CD8-positive, alpha-beta memory T cell (primary cell): ENCODE measurements around the gene GRXCR1. TPM values are rescaled to one million over a fixed set of nuclear protein-coding genes. Genes with fewer than 3 reads are reported as not detected.

Source experiments
- CTCF ChIA-PET: fragments of 350-600 bp; sonication (Branson Sonifier 250); formaldehyde crosslinking; loops from one replicate; lab custom pipeline; 2021; ENCODE audit warnings: antibody characterized with exemption; lab: Charles Lee
- POLR2A ChIA-PET: fragments of 350-600 bp; sonication (Branson Sonifier 250); formaldehyde crosslinking; loops from one replicate; lab custom pipeline; 2021; ENCODE audit warnings: antibody characterized with exemption; lab: Charles Lee
- DNase-seq, 5 donors: peaks; one replicate each; pipeline versions ENCODE4 v3.0.0 to v3.0.0-alpha.2; 2020 to 2022; ENCODE audit warnings: mixed read lengths in 1 of 5
- H3K27ac ChIP-seq: one replicate; pipeline ENCODE4 v1.7.0; 2013; ENCODE audit warnings: low read depth, mild to moderate bottlenecking, low read length, moderate library complexity
- H3K27me3 ChIP-seq: 2 replicates; pipeline ENCODE4 v1.7.0; 2013; ENCODE audit warnings: low read length, mild to moderate bottlenecking; ENCODE audit not compliant: insufficient read depth, poor library complexity, severe bottlenecking
- H3K36me3 ChIP-seq: 2 replicates; pipeline ENCODE4 v1.7.0; 2013; ENCODE audit warnings: mild to moderate bottlenecking, low read length, moderate library complexity; ENCODE audit not compliant: insufficient read depth
- H3K4me1 ChIP-seq: 2 replicates; pipeline ENCODE4 v1.7.0; 2013; ENCODE audit warnings: mild to moderate bottlenecking, low read length, moderate library complexity; ENCODE audit not compliant: insufficient read depth
- H3K4me3 ChIP-seq: 2 replicates; pipeline ENCODE4 v1.7.0; 2013; ENCODE audit warnings: mild to moderate bottlenecking, low read length
- H3K9me3 ChIP-seq: 2 replicates; pipeline ENCODE4 v1.7.0; 2013; ENCODE audit warnings: mild to moderate bottlenecking, low read length
- H3K27ac Mint-ChIP-seq, 8 donors: one replicate each; pipeline ENCODE4 v1.8.0; 2020 to 2021; ENCODE audit warnings: mixed read lengths in 8 of 8, mild to moderate bottlenecking in 6 of 8, inconsistent platforms in 3 of 8, moderate library complexity in 3 of 8
- H3K27me3 Mint-ChIP-seq, 2 donors: one replicate each; pipeline ENCODE4 v1.8.0; 2020 to 2021; ENCODE audit warnings: mixed read lengths in 2 of 2, mild to moderate bottlenecking in 1 of 2, moderate library complexity in 1 of 2
- H3K36me3 Mint-ChIP-seq, 3 donors: one replicate each; pipeline ENCODE4 v1.8.0; 2020 to 2021; ENCODE audit warnings: mixed read lengths in 3 of 3, inconsistent platforms in 1 of 3, mild to moderate bottlenecking in 1 of 3
- H3K4me1 Mint-ChIP-seq, 3 donors: one replicate each; pipeline ENCODE4 v1.8.0; 2020 to 2021; ENCODE audit warnings: mixed read lengths in 3 of 3, inconsistent platforms in 1 of 3, mild to moderate bottlenecking in 1 of 3
- H3K4me3 Mint-ChIP-seq, 7 donors: one replicate each; pipeline ENCODE4 v1.8.0; 2020 to 2021; ENCODE audit warnings: mixed read lengths in 7 of 7, mild to moderate bottlenecking in 6 of 7, moderate library complexity in 4 of 7, inconsistent platforms in 2 of 7
- H3K9me3 Mint-ChIP-seq, 5 donors: one replicate each; pipeline ENCODE4 v1.8.0; 2020 to 2022; ENCODE audit warnings: mixed read lengths in 5 of 5, mild to moderate bottlenecking in 3 of 5, moderate library complexity in 2 of 5, inconsistent platforms in 1 of 5
- polyA plus RNA-seq: library from polyadenylated mRNA; unstranded; fragments of 300-500 nt; fragmentation: Illumina TruSeq; gene quantifications from one replicate; pipeline ENCODE4 v1.2.3, GENCODE V29; 2021
- total RNA-seq, 2 experiments: library from RNA; stranded (reverse); gene quantifications; one replicate each; pipeline ENCODE4 v1.2.3, GENCODE V29; 2021

Gene GRXCR1
- total and polyA plus RNA-seq, 3 experiments from 2014 or later: not detected

DNA sequence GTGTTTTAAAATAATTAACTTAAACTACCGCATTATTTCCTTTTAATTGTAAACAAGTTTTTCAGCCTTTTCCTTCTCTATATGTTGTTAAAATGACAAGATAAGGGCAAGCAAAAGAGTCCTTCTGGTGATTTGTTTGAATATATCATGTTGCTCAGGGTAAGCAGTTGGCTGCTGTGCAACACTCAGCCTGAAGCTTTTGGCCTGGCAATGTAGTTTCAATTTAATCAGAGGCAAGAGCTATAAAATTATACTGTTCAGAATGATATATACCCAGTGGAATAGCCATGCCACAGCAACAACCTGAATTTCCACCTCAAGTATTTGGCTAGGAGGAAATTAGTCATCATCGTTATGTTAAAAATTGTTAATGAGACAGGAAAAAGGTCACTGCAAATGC is 53.4 kb downstream of the GRXCR1 start:
- Histone ChIP-seq H3K9me3 (no peaks in the 10 kb centered on the region), H3K4me1 (no peaks in the 10 kb centered on the region), H3K4me3 (no peak overlapping the region), H3K36me3 (no peaks in the 10 kb centered on the region), H3K27ac (no peak overlapping the region), H3K27me3 (no peaks in the 10 kb centered on the region)
- peaks cover 3 to 4% of the 10 kb centered on the region in 2 donors for H3K27me3 Mint-ChIP-seq
- ChIA-PET POLR2A (no interaction called here), CTCF (no interaction called here)
- H3K36me3 Mint-ChIP-seq: no peaks in the 10 kb centered on the region
- H3K4me3 Mint-ChIP-seq: no peak overlapping the region
- H3K4me1 Mint-ChIP-seq: no peaks in the 10 kb centered on the region
- H3K27ac Mint-ChIP-seq: no peak overlapping the region
- H3K9me3 Mint-ChIP-seq: no peaks in the 10 kb centered on the region
- DNase-seq: no peak

GRCh38 chr4:42953321-42953720 is 60.8 kb downstream of the GRXCR1 start:
- CTCF ChIA-PET: no interaction called here
- Mint-ChIP-seq H3K36me3 (no peaks in the 10 kb centered on the region), H3K27me3 (no peaks in the 10 kb centered on the region), H3K27ac (no peak overlapping the region), H3K9me3 (no peaks in the 10 kb centered on the region), H3K4me1 (no peaks in the 10 kb centered on the region), H3K4me3 (no peak overlapping the region)
- Histone ChIP-seq H3K9me3 (no peaks in the 10 kb centered on the region), H3K27me3 (no peaks in the 10 kb centered on the region), H3K27ac (no peak overlapping the region), H3K36me3 (no peaks in the 10 kb centered on the region), H3K4me3 (no peak overlapping the region), H3K4me1 (no peaks in the 10 kb centered on the region)
- POLR2A ChIA-PET: no interaction called here
- no peak for DNase-seq

DNA sequence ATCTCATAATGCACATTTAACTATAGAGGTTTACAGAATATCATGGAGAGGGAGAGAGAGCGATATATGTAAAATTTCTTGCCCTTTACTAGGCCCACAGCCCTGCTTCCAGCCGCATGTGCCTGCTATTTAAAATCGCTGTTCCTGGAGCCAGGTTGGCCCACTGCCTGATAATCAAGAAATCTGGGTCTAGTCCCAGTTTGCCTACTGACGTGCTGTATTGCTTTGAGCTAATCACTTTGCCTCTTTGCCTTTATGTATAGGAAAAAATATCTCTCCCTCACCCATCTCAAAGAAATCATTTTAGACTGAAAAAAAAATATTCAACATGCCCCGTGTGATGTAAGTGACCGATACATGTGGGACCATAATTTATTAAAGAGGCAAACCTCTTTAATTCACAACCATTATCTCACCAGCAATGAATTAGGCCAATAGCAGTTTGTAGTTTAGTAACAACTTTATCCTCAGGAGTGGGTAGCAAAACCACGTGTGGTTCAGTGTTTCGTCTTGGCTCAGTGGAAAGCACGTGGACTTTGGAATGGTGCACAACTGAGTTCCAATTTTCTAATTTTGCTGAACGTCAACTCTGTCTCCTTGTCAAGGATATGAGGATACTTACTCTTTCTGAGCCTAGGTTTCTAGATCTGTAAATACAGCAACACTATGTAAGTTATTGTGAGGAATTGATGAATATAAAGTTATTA is 62.6 kb downstream of the GRXCR1 start:
- ChIA-PET POLR2A (no interaction called here), CTCF (no interaction called here)
- Histone ChIP-seq H3K4me1 (no peaks in the 10 kb centered on the region), H3K36me3 (no peaks in the 10 kb centered on the region), H3K27me3 (no peaks in the 10 kb centered on the region), H3K27ac (no peak overlapping the region), H3K9me3 (no peaks in the 10 kb centered on the region), H3K4me3 (no peak overlapping the region)
- no peaks in the 10 kb centered on the region for H3K4me1 Mint-ChIP-seq
- no peak overlapping the region for H3K4me3 Mint-ChIP-seq
- H3K9me3 Mint-ChIP-seq: no peaks in the 10 kb centered on the region
- no peaks in the 10 kb centered on the region for H3K27me3 Mint-ChIP-seq
- H3K27ac Mint-ChIP-seq: no peak overlapping the region
- no peak for DNase-seq
- H3K36me3 Mint-ChIP-seq: no peaks in the 10 kb centered on the region

DNA sequence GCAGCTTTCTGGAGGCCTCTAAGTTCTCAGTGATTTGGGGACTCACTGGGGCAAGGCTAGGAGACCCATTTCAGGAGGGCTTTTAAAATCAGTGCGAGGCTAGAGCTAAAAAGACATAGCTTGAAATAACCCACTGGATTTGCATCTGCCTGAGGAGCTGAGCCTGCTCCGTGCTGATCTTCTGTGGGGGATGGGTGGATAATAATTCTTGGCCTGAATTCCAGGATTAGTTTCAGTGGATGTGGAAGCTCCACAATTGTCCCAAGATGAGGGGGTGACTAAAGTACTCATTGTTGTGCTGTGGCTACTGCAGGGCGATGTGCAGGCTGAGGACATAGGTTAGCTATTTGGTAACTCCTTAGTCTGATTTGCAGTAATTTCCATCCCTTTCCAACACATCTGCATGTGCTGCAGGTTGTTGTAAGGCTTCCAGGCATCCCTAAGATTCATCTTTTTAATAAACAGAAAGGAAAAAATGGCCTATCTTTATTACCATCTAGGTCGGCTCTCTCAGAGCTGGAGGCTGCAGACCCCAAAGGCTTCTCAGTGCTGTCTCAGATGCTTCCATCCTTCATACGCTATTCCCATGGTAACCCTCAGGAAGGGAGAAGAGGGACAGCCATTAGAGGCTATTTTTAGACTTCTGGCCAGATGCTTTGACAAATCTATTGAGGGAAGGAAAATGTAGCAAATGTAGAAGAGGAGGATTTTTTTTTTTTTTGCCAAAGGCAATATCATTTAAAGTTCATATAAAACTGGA is 63.4 kb downstream of the GRXCR1 start:
- no peak overlapping the region for H3K4me3 ChIP-seq
- no peak overlapping the region for H3K27ac ChIP-seq
- no peaks in the 10 kb centered on the region for H3K9me3 Mint-ChIP-seq
- no peak overlapping the region for H3K27ac Mint-ChIP-seq
- POLR2A ChIA-PET: no interaction called here
- H3K9me3 ChIP-seq: no peaks in the 10 kb centered on the region
- no peaks in the 10 kb centered on the region for H3K36me3 Mint-ChIP-seq
- H3K4me1 Mint-ChIP-seq: no peaks in the 10 kb centered on the region
- CTCF ChIA-PET: no interaction called here
- no peaks in the 10 kb centered on the region for H3K4me1 ChIP-seq
- H3K27me3 ChIP-seq: no peaks in the 10 kb centered on the region
- H3K27me3 Mint-ChIP-seq: no peaks in the 10 kb centered on the region
- DNase-seq: no peak
- H3K4me3 Mint-ChIP-seq: no peak overlapping the region
- no peaks in the 10 kb centered on the region for H3K36me3 ChIP-seq

- DNase-seq: no peak
- Histone ChIP-seq H3K27me3 (no peaks in the 10 kb centered on the region), H3K4me1 (no peaks in the 10 kb centered on the region), H3K36me3 (no peaks in the 10 kb centered on the region), H3K4me3 (no peak overlapping the region), H3K9me3 (no peaks in the 10 kb centered on the region), H3K27ac (no peak overlapping the region)
- POLR2A ChIA-PET: no interaction called here
- Mint-ChIP-seq H3K4me1 (no peaks in the 10 kb centered on the region), H3K4me3 (no peak overlapping the region), H3K27ac (no peak overlapping the region), H3K36me3 (no peaks in the 10 kb centered on the region), H3K27me3 (peaks cover 0 to 1% of the 10 kb centered on the region in 2 donors), H3K9me3 (no peaks in the 10 kb centered on the region)
- CTCF ChIA-PET: no interaction called here
Measured at GRCh38 chr4:42965326-42965725, 72.8 kb downstream of the GRXCR1 start.

- ChIA-PET CTCF (no interaction called here), POLR2A (no interaction called here)
- no peaks in the 10 kb centered on the region for H3K4me1 Mint-ChIP-seq
- no peak overlapping the region for H3K27ac Mint-ChIP-seq
- no peak overlapping the region for H3K4me3 Mint-ChIP-seq
- H3K36me3 ChIP-seq: no peaks in the 10 kb centered on the region
- no peaks in the 10 kb centered on the region for H3K27me3 Mint-ChIP-seq
- H3K4me1 ChIP-seq: no peaks in the 10 kb centered on the region
- no peak overlapping the region for H3K27ac ChIP-seq
- H3K9me3 Mint-ChIP-seq: peaks cover 6 to 20% (median 9%) of the 10 kb centered on the region in 5 donors
- DNase-seq: no peak
- H3K36me3 Mint-ChIP-seq: no peaks in the 10 kb centered on the region
- no peak overlapping the region for H3K4me3 ChIP-seq
- H3K27me3 ChIP-seq: no peaks in the 10 kb centered on the region
- no peaks in the 10 kb centered on the region for H3K9me3 ChIP-seq
Measured at GRCh38 chr4:42985976-42986375, 93.5 kb downstream of the GRXCR1 start.

- DNase-seq: no peak
- Mint-ChIP-seq H3K36me3 (no peaks in the 10 kb centered on the region), H3K4me1 (no peaks in the 10 kb centered on the region), H3K9me3 (peaks cover 0 to 4% (median 3%) of the 10 kb centered on the region in 5 donors), H3K27ac (no peak overlapping the region), H3K4me3 (no peak overlapping the region), H3K27me3 (no peaks in the 10 kb centered on the region)
- POLR2A ChIA-PET: no interaction called here
- H3K27ac ChIP-seq: no peak overlapping the region
- H3K9me3 ChIP-seq: no peaks in the 10 kb centered on the region
- H3K27me3 ChIP-seq: no peaks in the 10 kb centered on the region
- no peaks in the 10 kb centered on the region for H3K36me3 ChIP-seq
- CTCF ChIA-PET: no interaction called here
- H3K4me1 ChIP-seq: no peaks in the 10 kb centered on the region
- no peak overlapping the region for H3K4me3 ChIP-seq
Measured at GRCh38 chr4:42995343-42995944, 102.9 kb downstream of the GRXCR1 start.

DNA sequence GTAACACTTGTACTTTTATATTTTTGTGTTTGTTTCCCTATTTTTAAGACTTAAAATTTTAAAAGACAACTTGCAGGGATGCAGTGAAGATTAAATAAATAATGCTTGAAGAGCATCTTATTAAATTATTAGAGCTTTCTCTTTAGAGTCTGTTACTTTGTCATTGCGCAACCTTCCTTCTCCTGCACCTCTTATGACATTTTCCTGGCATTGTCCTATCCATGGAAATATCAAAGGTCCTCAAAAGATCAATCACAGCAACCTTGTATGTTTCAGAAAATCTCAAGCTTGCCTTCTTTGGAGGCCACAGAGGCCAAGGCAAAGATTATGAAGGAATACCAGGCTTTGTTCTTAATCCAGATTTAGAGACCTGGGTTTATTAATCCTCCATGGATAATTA is 116.3 kb downstream of the GRXCR1 start:
- no peaks in the 10 kb centered on the region for H3K36me3 ChIP-seq
- H3K27me3 Mint-ChIP-seq: peaks cover 0 to 3% of the 10 kb centered on the region in 2 donors
- ChIA-PET POLR2A (no interaction called here), CTCF (no interaction called here)
- peaks cover 10 to 13% (median 11%) of the 10 kb centered on the region in 5 donors for H3K9me3 Mint-ChIP-seq
- no peak overlapping the region for H3K27ac ChIP-seq
- H3K9me3 ChIP-seq: no peaks in the 10 kb centered on the region
- no peak overlapping the region for H3K4me3 ChIP-seq
- no peaks in the 10 kb centered on the region for H3K4me1 Mint-ChIP-seq
- H3K36me3 Mint-ChIP-seq: no peaks in the 10 kb centered on the region
- no peaks in the 10 kb centered on the region for H3K27me3 ChIP-seq
- H3K27ac Mint-ChIP-seq: no peak overlapping the region
- no peak for DNase-seq
- H3K4me3 Mint-ChIP-seq: no peak overlapping the region
- no peaks in the 10 kb centered on the region for H3K4me1 ChIP-seq
